Measurements from ENCODE around the gene DNAJC16.

Gene DNAJC16

GRCh38 chr1:15574741-15575140, 48.1 kb downstream of the DNAJC16 start:
- no peak overlapping the region for H3K4me3 ChIP-seq (ENCODE audit: control insufficient read depth, low read depth, low read length)
- no peak for TF ChIP-seq CTCF (IDR thresholded peaks at IDR 0.05; ENCODE audit: control insufficient read depth, insufficient read depth, low read depth, low read length, missing control alignments)
- DNase-seq (ENCODE audit: low read depth): no peak

DNA sequence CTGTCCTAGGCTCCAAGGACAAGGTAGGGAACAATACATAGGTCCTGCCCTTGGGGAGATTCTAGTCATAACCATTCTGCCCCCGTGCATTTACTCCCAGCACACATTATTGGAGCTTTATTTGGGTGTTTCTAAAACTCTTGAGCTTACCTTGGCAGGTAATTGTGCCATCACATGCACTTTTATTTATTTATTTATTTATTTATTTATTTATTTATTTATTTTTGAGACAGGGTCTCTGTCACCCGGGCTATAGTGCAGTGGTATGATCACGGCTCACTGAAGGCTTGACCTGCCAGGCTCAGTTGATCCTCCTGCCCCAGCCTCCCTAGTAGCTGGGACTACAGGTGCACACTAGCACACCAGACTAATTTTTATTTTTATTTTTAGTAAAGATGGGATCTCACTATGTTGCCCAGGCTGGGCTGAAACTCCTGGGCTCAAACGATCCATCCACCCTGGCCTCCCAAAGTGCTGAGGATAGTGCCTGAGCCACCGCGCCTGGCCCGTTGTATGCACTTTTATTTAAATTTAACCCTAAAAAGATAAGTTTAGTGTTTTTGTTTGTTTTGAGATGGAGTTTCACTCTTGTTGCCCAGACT, 49.0 kb downstream of the DNAJC16 start:
- no peak for DNase-seq (ENCODE audit: low read depth)
- TF ChIP-seq CTCF (IDR thresholded peaks at IDR 0.05; ENCODE audit: control insufficient read depth, insufficient read depth, low read depth, low read length, missing control alignments): no peak
- H3K4me3 ChIP-seq (ENCODE audit: control insufficient read depth, low read depth, low read length): no peak overlapping the region

- H3K4me3 ChIP-seq (ENCODE audit: control insufficient read depth, low read depth, low read length): no peak overlapping the region
- TF ChIP-seq CTCF (IDR thresholded peaks at IDR 0.05; ENCODE audit: control insufficient read depth, insufficient read depth, low read depth, low read length, missing control alignments): no peak
- no peak for DNase-seq (ENCODE audit: low read depth)
These were observed 51.0 kb downstream of the DNAJC16 start for GRCh38 chr1:15577691-15578090.

DNA sequence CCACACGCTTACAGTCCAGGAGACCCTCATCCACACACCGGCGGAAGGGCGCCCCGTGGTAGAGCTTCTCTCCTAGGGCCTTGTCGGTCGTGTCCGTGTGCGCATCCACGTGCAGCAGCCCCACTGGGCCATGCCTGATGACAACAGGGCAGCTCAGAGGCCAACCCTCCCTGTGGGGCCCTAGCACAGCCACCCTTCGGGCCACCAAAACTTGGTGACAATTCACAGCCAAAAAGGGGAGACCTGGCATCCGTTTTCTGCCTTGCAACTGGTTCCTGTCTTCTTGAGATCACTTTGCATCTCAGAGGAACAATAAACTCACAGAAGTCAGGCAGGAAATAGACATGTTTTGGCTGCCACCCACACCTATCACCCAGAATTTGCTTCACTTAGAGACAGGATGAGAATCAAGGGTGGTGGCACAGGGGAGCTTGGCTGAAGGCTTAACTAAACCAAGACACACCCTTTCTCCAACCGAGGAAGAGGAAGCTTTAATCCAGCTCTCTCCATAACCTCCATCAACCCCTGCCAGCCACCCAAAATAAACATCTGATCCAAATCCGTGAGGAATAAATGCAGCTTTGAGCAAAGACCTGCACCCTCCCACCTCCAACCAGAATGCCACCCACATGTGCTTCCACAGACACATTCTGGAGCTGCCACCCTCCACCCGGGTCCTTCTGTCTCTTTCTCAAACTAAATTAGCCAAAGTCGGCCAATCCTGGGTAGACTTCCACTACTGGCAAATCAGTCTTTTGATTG, 52.5 kb downstream of the DNAJC16 start:
- no peak for DNase-seq (ENCODE audit: low read depth)
- H3K4me3 ChIP-seq (ENCODE audit: control insufficient read depth, low read depth, low read length): no peak overlapping the region
- TF ChIP-seq CTCF (IDR thresholded peaks at IDR 0.05; ENCODE audit: control insufficient read depth, insufficient read depth, low read depth, low read length, missing control alignments): no peak

DNA sequence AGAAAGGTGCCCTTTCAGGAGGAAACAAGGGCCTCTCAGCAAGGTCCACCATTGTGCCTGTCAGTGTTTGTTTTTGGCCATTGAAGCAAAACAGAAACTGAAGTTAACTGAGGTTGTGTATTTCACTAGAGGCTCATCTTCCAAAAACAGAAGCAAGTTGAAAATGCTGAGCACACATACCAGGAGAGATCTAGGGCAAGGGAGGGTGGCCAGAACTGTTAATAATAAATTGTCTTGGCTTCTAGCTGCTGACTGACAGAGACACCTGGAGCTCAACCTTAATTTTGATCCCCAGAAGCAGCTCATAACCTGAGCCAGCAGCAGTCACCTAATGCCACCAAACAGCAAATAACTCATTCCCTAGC, 53.0 kb downstream of the DNAJC16 start:
- no peak overlapping the region for H3K4me3 ChIP-seq (ENCODE audit: control insufficient read depth, low read depth, low read length)
- TF ChIP-seq CTCF (IDR thresholded peaks at IDR 0.05; ENCODE audit: control insufficient read depth, insufficient read depth, low read depth, low read length, missing control alignments): no peak
- no peak for DNase-seq (ENCODE audit: low read depth)

DNA sequence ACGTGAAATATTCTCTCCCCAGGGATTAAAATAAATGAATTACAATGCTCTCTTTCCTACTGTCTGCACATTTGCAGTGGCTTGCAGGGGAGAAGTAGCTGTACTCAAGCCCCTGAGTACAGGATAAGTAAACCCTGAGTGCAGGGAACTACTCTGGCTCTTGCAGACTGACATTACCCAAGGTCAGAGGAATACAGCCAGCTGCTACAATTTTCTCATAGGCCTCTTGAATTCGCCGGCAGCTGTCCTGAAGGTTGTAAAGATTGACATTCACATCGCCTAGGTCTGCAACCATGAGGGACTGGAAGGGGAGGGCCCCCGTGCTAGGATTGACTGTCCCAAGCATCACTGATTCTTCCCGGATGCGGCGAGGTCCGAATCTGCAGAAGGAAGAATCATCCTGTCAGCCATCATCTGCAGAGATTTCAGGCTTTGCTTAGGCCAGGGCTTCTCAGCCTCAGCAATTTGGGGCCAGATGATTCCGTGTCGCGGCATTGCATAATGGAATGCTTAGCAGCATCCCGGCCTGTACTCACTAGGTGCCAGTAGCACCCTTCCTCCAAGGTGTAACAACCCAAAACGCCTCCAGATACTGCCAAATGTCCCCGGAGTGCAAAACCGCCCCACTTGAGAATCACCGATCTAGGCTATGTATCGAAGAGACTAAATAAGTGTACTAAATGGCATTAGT, 56.5 kb downstream of the DNAJC16 start:
- no peak overlapping the region for H3K4me3 ChIP-seq (ENCODE audit: control insufficient read depth, low read depth, low read length)
- no peak for DNase-seq (ENCODE audit: low read depth)
- TF ChIP-seq CTCF (IDR thresholded peaks at IDR 0.05; ENCODE audit: control insufficient read depth, insufficient read depth, low read depth, low read length, missing control alignments): no peak

Measured in AG09309 (cell line).